ENCODE data around the gene YPEL1. TPM values are rescaled to one million over a fixed set of nuclear protein-coding genes. Genes with fewer than 3 reads are reported as not detected.

Gene YPEL1
- total RNA-seq, 2 donors from 2014 or later, result 1.6 to 3.4 TPM

GRCh38 chr22:21674638-21675245 lies 60.9 kb downstream of the YPEL1 start:
- intact Hi-C loops (cut with DNase I, micrococcal nuclease), result no loop called here
- DNase-seq (no peak), ATAC-seq (no peak)

DNA sequence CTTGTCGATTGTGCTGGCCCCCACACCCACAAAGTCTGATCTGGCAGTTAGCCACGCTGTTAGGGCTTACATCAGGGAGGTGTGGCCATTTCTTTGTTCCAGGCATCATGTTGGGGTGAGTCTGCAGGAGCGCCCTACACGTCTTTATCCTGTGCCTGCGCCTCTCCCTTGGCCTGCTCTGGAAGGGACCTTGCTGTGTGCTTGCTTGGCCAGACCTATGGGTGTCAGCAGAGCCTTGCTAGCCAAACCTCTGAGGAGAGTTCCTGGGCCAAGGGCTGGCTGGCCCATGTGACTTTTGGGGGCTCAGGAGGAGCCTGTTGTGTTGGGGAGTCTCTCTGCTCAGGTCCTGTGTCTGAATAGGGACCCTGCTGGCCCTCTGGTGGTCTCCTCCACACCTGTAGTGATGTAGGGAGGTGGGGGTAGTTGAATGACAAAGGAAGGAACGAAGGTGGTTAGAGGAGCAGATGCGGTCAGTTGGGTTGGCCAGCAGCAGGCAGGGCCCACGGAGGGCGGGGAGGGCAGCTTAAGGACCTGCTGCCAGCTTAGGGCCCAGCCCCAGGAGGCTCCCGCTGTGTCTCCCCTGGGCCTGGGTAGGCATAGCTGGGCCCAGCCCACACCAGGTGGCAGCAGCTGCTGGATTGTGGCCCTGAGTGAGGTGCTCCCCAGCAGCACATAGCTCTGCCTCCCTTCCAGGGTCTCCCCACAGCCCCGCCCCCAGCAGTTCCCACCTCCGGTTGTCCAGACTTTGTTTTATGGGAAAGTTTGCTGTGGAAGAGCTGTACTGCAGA lies 61.9 kb downstream of the YPEL1 start:
- DNase-seq (no peak), ATAC-seq (no peak)
- intact Hi-C loops (cut with DNase I, micrococcal nuclease), result no loop called here

DNA sequence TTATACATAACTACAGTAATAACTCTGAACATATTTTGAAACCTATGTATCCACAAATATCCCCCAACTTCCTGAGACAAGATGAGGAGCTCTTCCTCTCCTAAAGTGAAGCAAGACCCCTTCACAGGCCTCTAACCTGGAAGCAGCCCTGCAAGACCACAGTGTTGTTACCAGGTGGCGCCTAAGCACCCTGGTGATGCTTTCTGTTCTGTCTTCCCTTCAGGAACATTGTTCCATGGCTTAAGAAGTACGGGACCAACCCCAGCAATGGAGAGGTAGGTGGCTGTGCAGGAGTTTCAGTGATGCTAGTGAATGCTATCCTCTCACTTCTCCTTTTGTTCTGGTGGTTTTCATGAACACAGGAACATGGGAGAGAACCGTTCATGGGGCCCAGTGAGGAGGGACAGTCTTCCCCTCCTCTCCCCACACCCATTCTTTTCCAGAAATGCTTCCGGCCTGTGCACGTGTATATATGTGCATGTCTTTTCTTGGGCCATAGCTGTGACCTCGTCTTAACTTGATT lies 63.4 kb downstream of the YPEL1 start:
- intact Hi-C loops (cut with DNase I, micrococcal nuclease), result no loop called here
- ATAC-seq (no peak), DNase-seq (no peak)

DNA sequence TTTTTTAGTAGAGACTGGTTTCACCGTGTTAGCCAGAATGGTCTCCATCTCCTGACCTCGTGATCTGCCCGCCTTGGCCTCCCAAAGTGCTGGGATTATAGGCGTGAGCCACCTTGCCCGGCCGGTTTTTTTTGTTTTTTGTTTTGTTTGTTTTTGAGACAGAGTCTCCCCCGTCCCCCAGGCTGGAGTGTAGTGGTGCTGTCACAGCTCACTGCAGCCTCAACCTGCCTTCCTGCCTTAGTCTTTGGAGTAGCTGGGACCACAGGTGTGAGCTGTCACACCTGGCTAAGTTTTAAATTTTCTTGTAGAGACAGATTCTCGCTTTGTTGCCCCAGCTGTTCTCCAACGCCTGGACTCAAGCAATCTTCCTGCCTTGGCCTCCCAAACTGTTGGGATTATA lies 66.6 kb downstream of the YPEL1 start:
- intact Hi-C loops (cut with DNase I, micrococcal nuclease), result no loop called here
- ATAC-seq (no peak), DNase-seq (no peak)

- peak in 1 of 2 donors; percentile 31 for DNase-seq
- intact Hi-C loops (cut with DNase I, micrococcal nuclease), result no loop called here
- ATAC-seq, result no peak
Observed at GRCh38 chr22:21666786-21667185, 68.8 kb downstream of the YPEL1 start.

DNA sequence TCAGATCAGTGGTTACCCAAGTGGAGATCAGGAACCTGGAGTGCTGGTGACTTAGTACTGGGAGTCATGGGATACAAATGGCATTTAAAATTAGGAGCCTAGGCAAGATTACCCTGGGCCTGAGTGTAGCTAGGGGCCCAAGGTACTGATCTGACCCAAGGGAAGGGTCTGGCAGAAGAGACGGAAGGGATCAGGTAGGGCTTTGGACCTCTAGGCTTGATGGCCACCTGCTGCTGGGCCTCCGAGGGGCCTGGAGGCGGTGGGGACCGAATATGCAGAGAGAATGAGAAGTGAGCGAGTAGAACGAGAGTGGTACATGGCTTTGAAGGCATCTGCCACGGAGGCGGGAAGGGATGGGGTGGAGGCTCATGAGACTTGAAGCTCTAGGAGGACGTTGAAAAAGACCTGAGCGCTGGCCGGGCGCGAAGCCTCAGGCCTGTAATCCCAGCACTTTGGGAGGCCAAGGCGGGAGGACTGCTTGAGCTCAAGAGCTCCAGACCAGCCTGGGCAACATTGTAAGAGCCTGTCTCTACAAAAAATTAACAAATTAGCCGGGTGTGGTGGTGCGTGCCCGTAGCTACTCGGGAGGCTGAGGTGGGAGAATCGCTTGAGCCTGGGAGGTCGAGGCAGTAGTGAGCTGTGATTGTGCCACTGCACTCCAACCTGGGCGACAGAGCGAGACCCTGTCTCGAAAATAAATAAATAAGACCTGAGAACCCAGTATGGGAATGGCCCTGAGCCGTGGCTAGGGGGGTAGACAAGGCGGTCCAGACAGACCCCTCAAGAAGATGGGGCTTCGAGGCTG lies 70.3 kb downstream of the YPEL1 start:
- peak in 1 of 2 donors; percentile 19 for DNase-seq

GRCh38 chr22:21663738-21664137 lies 71.9 kb downstream of the YPEL1 start:
- DNase-seq, result no peak
- intact Hi-C loops (cut with DNase I, micrococcal nuclease), result no loop called here
- ATAC-seq, result no peak

More for the DNA sequence above, 70.3 kb downstream of the YPEL1 start:
- no peak for ATAC-seq
- intact Hi-C loops (cut with DNase I, micrococcal nuclease), result no loop called here

DNA sequence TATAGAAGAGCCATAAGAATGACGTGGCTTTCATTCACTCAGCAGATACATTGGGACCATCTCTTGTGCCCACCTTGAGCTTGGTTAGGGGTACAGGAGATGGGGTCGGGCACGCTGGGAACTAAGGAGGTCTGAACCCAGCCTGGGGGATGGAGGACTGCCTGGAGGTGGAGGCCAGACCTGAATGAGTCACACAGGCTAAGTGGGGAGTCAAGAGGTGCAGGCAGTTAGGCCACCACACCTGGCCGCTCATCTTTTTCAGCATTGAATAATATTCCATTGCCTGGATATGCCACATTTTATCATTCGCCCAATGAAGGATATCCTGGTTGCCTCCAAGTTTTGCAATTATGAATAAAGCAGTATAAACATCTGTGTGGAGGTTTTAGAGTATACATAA lies 73.6 kb downstream of the YPEL1 start:
- ATAC-seq, result no peak
- intact Hi-C loops (cut with DNase I, micrococcal nuclease), result no loop called here

GRCh38 chr22:21660904-21661303 lies 74.7 kb downstream of the YPEL1 start:
- DNase-seq (no peak), ATAC-seq (no peak)
- intact Hi-C loops (cut with DNase I, micrococcal nuclease), result no loop called here

More for the DNA sequence above, 73.6 kb downstream of the YPEL1 start:
- DNase-seq, result no peak

GRCh38 chr22:21659864-21660525 lies 75.6 kb downstream of the YPEL1 start:
- ATAC-seq (no peak), DNase-seq (no peak)
- intact Hi-C loops (cut with DNase I, micrococcal nuclease), result no loop called here

- ATAC-seq (peak; percentile 95), DNase-seq (peak; percentile 78 to 89)
- intact Hi-C loops (cut with DNase I, micrococcal nuclease), result no loop called here
Observed at GRCh38 chr22:21657360-21658032, 78.1 kb downstream of the YPEL1 start.

DNA sequence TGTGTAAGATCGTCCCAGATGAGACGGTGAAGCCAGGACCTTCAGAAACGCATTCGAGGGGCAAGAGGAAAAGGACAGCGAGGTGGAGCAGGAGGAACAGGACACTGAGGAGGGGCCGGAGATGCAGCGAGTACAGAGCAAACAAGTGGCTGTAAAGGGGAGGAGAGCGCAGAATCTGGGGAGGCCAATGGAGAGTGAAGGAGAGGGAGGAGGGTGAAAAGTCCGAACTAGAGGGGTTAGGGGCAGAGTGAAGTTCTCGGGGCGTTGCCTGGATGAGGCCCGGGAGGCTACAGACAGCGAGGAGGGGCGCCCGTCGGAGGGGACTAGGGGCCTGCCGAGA lies 78.6 kb downstream of the YPEL1 start:
- intact Hi-C loops (cut with DNase I, micrococcal nuclease), result no loop called here
- ATAC-seq (peak; percentile 3), DNase-seq (no peak)

DNA sequence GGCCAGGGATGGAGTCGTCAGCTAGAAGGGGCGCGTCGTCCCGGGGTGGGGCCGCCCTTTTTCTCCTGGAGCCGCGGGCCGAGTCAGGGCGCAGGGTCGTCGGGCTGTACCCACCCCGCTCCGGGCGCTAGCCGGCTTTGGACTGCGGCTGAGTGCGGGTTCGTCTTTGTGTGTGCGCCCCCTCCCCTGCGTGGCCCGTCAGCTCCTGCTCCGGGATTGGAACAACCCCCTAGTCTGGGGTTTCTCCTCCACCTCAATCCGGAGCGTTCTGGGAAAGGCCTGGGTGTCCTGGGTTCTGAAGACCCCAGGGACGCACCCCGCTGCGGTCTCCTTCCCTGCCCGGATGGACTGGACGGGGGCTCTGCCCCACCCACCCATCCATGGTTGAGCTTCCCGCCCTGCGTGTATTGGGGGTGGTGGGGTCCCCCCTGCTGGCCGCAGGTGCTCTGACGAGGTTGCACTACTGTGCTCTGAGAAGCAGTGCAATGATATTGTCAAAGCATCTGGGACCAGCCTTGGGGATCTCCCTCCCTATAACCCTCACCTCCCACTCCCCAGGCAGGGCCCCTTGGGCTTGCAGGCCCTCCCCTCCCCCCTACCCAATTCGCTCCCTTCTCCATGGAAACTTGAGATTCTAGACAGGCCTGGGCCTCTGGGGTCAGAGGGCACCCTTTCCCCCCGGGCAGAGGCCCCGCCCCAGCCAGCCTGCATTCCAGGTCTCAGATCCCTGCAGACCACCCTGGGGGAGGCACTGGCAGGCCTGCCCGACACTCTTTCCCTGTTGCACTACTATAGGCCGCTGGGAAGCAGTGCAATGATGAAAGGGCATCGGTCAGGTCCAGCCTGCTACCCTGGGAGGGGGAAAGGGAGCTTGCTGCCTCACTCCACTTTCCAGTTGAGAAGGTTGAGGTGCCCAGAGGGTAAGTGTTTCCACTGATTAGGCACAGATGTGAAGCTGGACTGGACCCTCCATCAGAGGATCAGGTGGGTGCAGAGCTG lies 82.7 kb downstream of the YPEL1 start:
- ATAC-seq, result no peak
- no peak for DNase-seq
- intact Hi-C loops (cut with DNase I, micrococcal nuclease), result no loop called here

DNA sequence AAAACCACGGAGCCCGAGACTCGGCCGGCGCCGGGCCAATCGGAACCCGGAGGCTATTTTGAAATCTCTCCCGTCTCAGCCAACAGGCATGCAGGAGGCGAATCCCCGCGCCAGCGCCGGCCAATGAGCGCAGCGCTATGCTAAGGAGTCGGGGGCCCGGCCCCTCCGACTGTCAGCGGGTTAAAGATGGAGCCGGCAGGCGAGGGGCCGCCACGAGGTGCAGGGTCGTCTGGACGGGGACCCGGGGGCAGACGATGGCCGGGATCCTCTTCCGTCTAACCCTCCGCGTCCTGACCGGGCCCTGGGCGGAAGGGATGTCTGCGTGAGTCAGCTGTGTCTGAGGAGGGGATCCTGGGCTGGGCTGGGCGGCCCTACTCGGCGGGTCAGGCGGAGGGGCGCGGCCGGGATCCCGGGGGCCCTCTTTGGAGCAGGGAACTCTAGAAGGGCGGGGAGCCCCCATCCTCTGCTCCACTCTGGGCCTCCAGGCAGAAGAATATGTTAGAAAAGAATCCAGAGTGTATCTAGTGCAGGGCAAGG lies 83.5 kb downstream of the YPEL1 start:
- DNase-seq, result peak; percentile 85 to 91
- intact Hi-C loops (cut with DNase I, micrococcal nuclease), result no loop called here
- ATAC-seq, result peak; percentile 94

DNA sequence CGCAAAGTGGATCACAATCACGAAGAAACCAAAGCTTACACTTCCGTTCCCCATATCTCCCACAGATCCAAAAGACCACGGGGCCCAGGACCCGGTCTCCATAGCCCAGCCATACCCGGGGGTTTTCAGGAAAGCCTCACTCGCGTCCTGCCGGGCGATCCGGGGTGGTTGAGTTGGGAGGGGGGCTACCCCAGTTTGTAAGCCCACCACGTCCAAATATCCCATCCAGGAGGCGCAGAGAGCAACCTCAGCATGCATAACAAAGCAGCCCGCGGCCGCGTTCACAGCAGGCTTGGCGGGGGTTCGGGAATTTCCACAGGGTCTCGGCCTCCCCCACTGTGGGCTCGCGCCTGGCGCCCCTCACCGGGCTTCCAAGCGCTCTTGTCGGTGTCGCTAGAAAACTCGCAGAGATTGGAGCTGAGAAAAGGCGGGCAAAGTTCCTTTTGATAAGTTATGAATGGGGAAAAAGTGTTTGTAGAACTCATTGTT lies 84.0 kb downstream of the YPEL1 start:
- intact Hi-C loops (cut with DNase I, micrococcal nuclease), result no loop called here
- DNase-seq (no peak), ATAC-seq (no peak)

- ATAC-seq, result peak; percentile 7
- DNase-seq, result no peak
- intact Hi-C loops (cut with DNase I, micrococcal nuclease), result no loop called here
Observed at GRCh38 chr22:21650823-21651520, 84.6 kb downstream of the YPEL1 start.

All from left colon (tissue), 2 donors.